Activated CD4-positive, alpha-beta T cell treated with anti-CD3 and anti-CD28 coated beads for 48 hours (primary cell): Measurements from ENCODE around the gene IGSF10.
A peak's percentile ranks its signal among the peaks of the same experiment; 100 is the strongest.
"Not testable (repeated sequence)": the region's sequence is repeated elsewhere in the genome, so short reads cannot be mapped to it uniquely, and the experiment has no call there.

Source experiments
- DNase-seq: peaks from one replicate; pipeline ENCODE4 v3.0.0-alpha.2; 2020

The IGSF10 gene

DNA sequence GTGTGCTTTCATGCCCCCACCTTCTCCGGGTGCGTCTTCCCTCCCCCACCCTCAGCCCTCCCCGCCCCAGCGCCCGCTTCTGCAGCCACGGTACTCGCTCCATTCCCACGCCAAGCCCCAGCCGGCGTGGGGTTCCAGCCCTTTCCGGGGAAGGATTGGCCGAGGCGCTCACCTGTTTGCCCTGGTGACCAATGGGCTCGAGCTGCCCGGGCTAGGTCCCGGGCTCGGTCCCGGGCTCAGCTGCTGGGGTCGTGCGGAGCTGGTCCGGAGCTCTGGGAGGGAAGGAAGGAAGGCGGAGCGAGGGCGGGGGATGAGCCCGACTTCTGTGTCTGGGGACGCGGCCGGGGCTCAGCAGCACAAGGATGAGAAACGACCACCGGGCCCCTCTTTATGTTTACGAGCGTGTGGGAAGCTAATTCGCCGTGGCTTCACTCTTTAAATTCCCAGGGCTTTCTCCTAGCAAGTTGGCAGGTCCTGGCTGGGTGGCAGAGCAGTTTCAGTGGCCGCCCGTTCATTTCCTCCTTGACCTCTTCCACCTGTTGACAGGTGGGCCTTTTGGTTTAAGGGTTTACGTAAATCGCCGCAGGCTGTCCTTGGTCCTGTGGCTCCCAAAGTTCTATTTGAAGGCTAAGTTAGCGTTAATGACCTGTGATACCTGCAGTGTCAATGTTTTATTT lies at the start of gene IGSF10:
TSS of gene IGSF10 (minus strand) at position 288 of the 677 bp plus-strand sequence. CDS start 2,352 bp downstream, outside the sequence.
- no peak for DNase-seq

- not testable (repeated sequence) for DNase-seq
These were observed 48.7 kb upstream of the IGSF10 start for GRCh38 chr3:151509468-151510135.

- DNase-seq, result no peak
These were observed 43.7 kb upstream of the IGSF10 start for GRCh38 chr3:151504606-151505005.

DNA sequence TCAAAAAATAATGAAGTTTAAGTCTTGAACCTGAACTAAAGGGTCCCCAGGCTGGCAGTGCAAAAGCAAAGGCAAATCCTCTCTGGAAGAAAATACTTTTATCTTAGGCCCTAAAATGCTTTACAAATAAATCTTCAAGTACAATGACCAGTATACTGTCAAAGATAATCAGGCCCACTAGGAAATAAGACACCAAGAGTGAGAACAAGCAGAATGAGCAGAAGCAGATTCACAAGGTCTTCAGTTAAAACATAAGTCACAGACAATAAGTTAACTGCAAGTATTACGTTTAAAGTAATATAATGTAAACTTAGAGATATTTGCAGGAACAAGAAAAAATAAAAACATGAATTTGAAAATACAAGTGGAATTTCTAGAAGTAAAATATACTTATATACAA lies 42.2 kb upstream of the IGSF10 start:
- DNase-seq, result no peak

DNA sequence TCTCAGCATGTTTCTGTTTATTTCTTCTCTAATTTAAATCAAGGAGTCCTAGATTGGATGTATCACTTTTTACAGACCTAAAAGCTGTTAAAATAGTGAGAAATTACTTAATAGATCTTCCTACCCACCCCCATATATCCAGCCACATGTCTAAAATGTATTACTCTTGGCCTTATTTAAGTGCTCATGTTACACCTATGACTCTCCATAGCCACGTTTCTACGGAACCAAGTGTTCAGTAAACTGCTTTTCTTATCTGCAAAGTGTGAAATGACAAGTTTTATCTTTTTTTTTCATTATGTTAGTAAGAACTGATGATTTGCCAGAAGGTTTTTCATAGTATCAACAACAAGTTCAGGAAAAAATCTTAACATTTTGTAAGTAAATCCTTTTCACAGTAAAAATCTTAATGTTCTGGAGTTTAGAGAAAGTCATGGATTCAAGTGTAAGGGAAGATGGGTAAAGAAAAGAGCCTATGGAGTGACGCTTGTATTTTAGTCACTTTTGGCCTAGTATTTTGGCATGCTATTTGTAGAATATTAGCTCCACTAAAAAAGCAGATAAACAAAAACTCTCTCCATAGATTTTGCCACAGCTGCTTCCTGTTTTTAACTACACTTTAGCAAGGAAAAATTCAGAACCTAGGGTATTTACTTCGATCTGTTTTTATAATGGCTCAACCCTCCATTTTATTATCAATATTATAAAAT lies 41.2 kb upstream of the IGSF10 start:
- DNase-seq, result no peak

GRCh38 chr3:151501171-151501922 lies 40.5 kb upstream of the IGSF10 start:
- no peak for DNase-seq

- DNase-seq, result no peak
These were observed 38.3 kb upstream of the IGSF10 start for GRCh38 chr3:151499168-151499567.

DNA sequence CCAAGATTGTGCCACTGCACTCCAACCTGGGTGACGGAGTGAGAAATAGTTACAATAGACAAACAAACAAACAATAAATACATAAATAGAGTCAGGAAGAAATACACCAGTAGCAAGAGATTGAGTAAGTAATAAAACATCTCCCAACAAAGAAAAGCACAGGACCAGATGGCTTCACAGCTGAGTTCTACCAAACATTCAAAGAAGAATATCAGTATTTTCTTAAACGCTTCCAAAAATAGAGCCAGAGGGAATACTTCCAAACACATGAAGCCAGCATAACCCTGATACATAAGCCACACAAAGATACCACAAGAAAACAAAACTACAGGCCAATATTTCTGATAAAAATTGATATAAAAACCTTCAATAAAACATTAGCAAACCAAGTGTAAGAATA lies 30.7 kb upstream of the IGSF10 start:
- DNase-seq, result no peak

GRCh38 chr3:151487833-151488232 lies 27.0 kb upstream of the IGSF10 start:
- not testable (repeated sequence) for DNase-seq

DNA sequence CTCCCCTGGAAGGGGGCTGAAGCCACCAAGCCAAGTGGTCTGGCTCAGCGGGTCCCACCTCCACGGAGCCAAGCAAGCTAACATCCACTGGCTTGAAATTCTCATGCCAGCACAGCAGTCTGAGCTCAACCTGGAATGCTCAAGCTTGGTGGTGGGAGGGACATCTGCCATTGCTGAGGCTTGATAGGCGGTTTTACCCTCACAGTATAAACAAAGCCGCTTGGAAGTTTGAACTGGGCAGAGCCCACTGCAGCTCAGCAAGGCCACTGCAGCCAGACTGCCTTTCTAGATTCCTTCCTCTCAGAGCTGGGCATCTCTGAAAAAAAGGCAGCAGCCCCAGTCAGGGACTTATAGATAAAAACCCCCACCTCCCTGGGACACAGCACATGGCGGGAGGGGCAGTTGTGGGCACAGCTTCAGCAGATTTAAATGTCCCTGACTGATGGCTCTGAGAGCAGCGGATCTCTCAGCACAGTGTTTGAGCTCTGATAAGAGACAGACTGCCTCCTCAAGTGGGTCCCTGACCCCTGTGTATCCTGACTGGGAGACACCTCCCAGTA lies 23.2 kb upstream of the IGSF10 start:
- DNase-seq, result no peak

GRCh38 chr3:151483488-151483887 lies 22.6 kb upstream of the IGSF10 start:
- no peak for DNase-seq

DNA sequence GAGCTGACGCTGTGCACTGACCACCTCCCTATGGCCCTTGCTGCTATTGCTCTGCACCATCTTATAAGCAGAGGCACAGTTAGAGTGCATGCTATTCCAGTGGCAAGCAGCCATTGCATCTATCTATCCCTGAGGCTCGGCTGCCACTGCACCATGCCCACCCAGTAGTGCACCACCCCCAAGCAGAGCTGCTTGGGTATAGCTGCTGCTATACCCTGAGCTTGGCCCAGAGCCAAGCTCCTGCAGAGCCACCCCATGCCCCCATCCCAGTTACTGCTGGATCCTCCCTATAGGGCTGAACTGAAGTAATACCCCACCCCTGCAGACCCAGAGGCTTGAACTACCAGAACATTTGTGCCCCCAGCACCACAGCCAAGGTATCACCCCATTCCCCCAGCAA lies 19.6 kb upstream of the IGSF10 start:
- no peak for DNase-seq

- DNase-seq, result no peak
These were observed 18.6 kb upstream of the IGSF10 start for GRCh38 chr3:151479452-151479851.

- no peak for DNase-seq
These were observed 17.5 kb upstream of the IGSF10 start for GRCh38 chr3:151478335-151478697.

GRCh38 chr3:151477591-151478334 lies 16.9 kb upstream of the IGSF10 start:
- DNase-seq, result no peak

DNA sequence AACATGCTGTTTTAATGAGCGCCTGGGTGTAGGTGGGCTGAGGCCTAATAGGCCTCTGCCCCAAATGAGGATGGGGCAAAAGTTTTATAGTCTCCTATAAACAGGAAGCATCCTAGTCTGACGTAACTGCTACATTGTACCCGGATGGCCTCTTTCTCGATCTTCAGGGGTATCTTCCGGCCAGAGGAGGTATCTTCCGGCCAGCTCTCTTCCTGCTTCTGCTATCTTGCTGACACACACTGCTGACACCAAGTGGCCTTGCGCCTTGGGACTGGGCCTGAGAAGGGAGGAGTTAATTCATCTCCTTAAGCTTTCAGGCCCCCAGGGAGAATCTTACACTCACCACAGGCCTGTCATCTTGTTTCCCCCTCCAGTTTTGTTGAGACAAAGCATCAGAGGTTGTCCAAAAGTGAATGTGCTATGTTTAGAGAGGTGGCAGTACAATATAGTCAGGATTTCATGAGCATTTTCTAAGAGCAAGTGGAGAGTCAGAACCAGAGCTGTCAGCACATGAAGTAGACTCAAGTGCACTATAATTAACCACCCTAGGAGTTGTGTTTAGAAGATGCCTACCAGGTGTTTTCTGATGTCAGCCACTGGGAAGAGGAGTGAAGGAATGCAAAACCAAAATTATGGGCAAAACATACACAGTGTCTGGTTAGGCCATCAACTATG lies 15.6 kb upstream of the IGSF10 start:
- no peak for DNase-seq

- peak; percentile 40 for DNase-seq
These were observed 7.5 kb upstream of the IGSF10 start for GRCh38 chr3:151468284-151468917.

- DNase-seq, result no peak
These were observed 6.2 kb upstream of the IGSF10 start for GRCh38 chr3:151467069-151467468.

GRCh38 chr3:151462991-151463390 lies 2.1 kb upstream of the IGSF10 start:
- no peak for DNase-seq

GRCh38 chr3:151462278-151462780 lies 1.5 kb upstream of the IGSF10 start:
- no peak for DNase-seq

DNA sequence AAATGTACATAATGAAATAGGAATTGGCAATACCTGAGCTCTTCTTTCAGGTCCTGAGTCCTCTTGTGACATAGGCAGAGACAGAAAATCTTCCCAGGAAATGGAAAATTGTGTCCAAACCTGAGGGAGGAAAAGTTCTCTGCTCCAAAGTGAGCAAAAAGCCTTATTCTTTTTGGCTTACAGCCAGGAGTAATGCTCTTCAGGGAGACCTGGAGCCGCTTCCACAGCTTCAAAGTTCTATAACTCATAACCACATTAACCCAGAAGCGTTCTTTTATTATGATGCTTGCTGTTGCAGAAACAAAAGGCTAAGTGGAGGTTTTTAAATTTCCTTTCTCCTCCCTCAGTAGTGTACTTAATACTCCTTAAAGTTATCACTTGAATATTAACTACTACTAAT lies 633 bp downstream of the IGSF10 start:
- no peak for DNase-seq
